Subcutaneous adipose tissue (tissue), 4 donors: Measurements from ENCODE around the gene RLN3. TPM values are rescaled to one million over a fixed set of nuclear protein-coding genes. Genes with fewer than 3 reads are reported as not detected.

Experiments used
- CTCF ChIP-seq: fragments of 450-650 bp; IDR thresholded peaks from one replicate; pipeline ENCODE4 v1.5.1; 2016; ENCODE audit warnings: low read depth, mild to moderate bottlenecking, control low read depth, antibody characterized with exemption, moderate library complexity
- total RNA-seq, 4 donors: library from RNA; depleted of rRNA; stranded (reverse); fragments of >200 nt; gene quantifications; one replicate each; pipeline ENCODE4 v1.1.0, GENCODE V29; 2016

RLN3 gene
- total RNA-seq, 4 donors from 2014 or later = not detected

- no peak for TF ChIP-seq CTCF
These were observed 953 bp downstream of the RLN3 start for GRCh38 chr19:14028901-14029300.

GRCh38 chr19:14030997-14031718 lies 3.2 kb downstream of the RLN3 start:
- no peak for TF ChIP-seq CTCF

GRCh38 chr19:14031719-14032480 lies 4.0 kb downstream of the RLN3 start, which contains the start of gene IL27RA:
Gene IL27RA, plus strand, starts transcription at chr19:14031762. Its CDS starts 111 bp downstream, at chr19:14031873.
- no peak for TF ChIP-seq CTCF

- no peak for TF ChIP-seq CTCF
These were observed 6.0 kb downstream of the RLN3 start for GRCh38 chr19:14033946-14034345.

GRCh38 chr19:14035706-14036105 lies 7.8 kb downstream of the RLN3 start:
- TF ChIP-seq CTCF = no peak

GRCh38 chr19:14039181-14039580 lies 11.2 kb downstream of the RLN3 start:
- no peak for TF ChIP-seq CTCF

- TF ChIP-seq CTCF = no peak
These were observed 20.6 kb downstream of the RLN3 start for GRCh38 chr19:14048443-14049153.
